ENCODE data around the gene SH2D7. TPM values are rescaled to one million over a fixed set of nuclear protein-coding genes. Genes with fewer than 3 reads are reported as not detected.

The SH2D7 gene
- total and polyA plus RNA-seq, 2 donors (not counting 3 experiments of a cell fraction or from before 2014, with no cell fraction given): not detected

GRCh38 chr15:78065284-78065872 is 27.0 kb upstream of the SH2D7 start:
- H3K4me2 ChIP-seq (ENCODE audit: insufficient read depth, low read length): peak overlapping the region; percentile 39
- ChIA-PET POLR2A (no interaction called here), CTCF (interaction anchor here (0.6 to 1.0 kb wide), 3 partner anchors 13 to 30 kb away, joined by 3 to 6 read pairs (median 3); no protein-coding TSS in a partner anchor)
- peak; percentile 74 for FAIRE-seq
- peak; percentile 68 for DNase-seq (ENCODE audit: low read depth, low spot score)
- H3K27ac ChIP-seq (ENCODE audit: insufficient read depth, low read depth, low read length): peak overlapping the region; percentile 27
- H3K4me3 ChIP-seq (replicated peaks in 1 of 3; ENCODE audit: insufficient read depth in 1 of 3, low read depth in 1 of 3, low read length in 3 of 3): no peak overlapping the region
- TF ChIP-seq GATA2 (IDR thresholded peaks at IDR 0.05; ENCODE audit: insufficient read depth, insufficient read length, low read depth, low read length) (no peak), POLR2A (IDR thresholded peaks at IDR 0.05; ENCODE audit: low read depth, low read length) (no peak), EZH2 (IDR thresholded peaks at IDR 0.05; ENCODE audit: borderline replicate concordance, low read depth, low read length, severe bottlenecking) (no peak), FOS (IDR thresholded peaks at IDR 0.05; ENCODE audit: borderline replicate concordance, insufficient read depth, low read length) (no peak), JUN (IDR thresholded peaks at IDR 0.05; ENCODE audit: borderline replicate concordance, insufficient read depth, insufficient read length, low read depth) (no peak), POLR2AphosphoS5 (IDR thresholded peaks at IDR 0.05; ENCODE audit: insufficient read depth, low read depth, low read length) (peak; percentile 52)
- TF ChIP-seq, protein P1, sequence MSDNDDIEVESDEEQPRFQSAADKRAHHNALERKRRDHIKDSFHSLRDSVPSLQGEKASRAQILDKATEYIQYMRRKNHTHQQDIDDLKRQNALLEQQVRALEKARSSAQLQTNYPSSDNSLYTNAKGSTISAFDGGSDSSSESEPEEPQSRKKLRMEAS (IDR thresholded peaks at IDR 0.05; ENCODE audit: insufficient read depth, insufficient read length): no peak
- no peaks in the 10 kb centered on the region for H3K27me3 ChIP-seq (ENCODE audit: control insufficient read depth in 2 of 2, insufficient read depth in 2 of 2, low read length in 2 of 2)
- H3K9ac ChIP-seq (replicated peaks; ENCODE audit: extremely low read depth, insufficient read depth, low read length): peak overlapping the region; percentile 16
- H3K79me2 ChIP-seq (ENCODE audit: control insufficient read depth, insufficient read depth, low read length): peaks cover 82% of the 10 kb centered on the region
- no peaks in the 10 kb centered on the region for H3K9me3 ChIP-seq (replicated peaks; ENCODE audit: control insufficient read depth, insufficient read depth, low read length)
- H3K4me1 ChIP-seq (ENCODE audit: control insufficient read depth, extremely low read depth, insufficient read depth, low read length): peaks cover 61% of the 10 kb centered on the region
- no peaks in the 10 kb centered on the region for H4K20me1 ChIP-seq (replicated peaks; ENCODE audit: control insufficient read depth, extremely low read depth, insufficient read depth, low read length)
- no peaks in the 10 kb centered on the region for H3K36me3 ChIP-seq (ENCODE audit: control insufficient read depth in 2 of 2, extremely low read depth in 1 of 2, insufficient read depth in 2 of 2, low read length in 2 of 2)
- no TSS peak for BruUV-seq (replicated peaks)
- H2AFZ ChIP-seq (ENCODE audit: low read depth, low read length): no peak overlapping the region
- no peaks in the 10 kb centered on the region for H3K9me1 ChIP-seq (replicated peaks; ENCODE audit: control insufficient read depth, extremely low read depth, insufficient read depth, low read length)
- dilution Hi-C loops (cut with MboI; ENCODE audit: extremely low pct_ligation_motif_present, low sequenced_read_pairs): no loop called here
- intact Hi-C loops (cut with micrococcal nuclease): loop anchor here (2.0 kb wide), 1 partner anchor 15 kb away; no protein-coding TSS in a partner anchor
